ENCODE measurements around the gene RPL28.
A peak's percentile ranks its signal among the peaks of the same experiment; 100 is the strongest.
"Not testable (repeated sequence)": the region's sequence is repeated elsewhere in the genome, so short reads cannot be mapped to it uniquely, and the experiment has no call there.

The RPL28 gene

DNA sequence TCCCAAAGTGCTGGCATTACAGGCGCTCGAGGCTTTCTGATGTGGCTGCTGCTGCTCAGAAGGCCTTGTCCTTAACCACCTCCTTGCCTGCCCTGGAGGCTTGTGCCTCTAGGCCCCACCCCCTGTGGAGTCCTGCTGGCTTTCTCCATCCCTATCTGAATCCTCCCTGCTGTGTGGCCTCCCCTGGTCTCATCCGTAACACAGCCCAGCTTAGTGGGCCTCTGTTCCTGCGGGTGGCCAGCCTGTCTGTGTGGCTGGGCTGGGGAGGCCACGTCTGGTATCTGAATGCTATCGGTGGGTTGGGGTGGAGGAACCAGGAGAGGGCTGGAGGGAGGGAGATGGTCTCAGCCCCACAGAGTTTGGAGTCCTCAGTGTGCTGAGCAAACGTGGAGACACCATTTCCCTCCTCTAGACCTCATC is 4.7 kb downstream of the RPL28 start:
- Histone ChIP-seq H3K27me3 (ENCODE audit: control insufficient read depth in 1 of 2, insufficient read depth in 2 of 2, low read length in 2 of 2) (no peaks in the 10 kb centered on the region), H3K36me3 (ENCODE audit: insufficient read depth, low read length) (peaks cover 55% of the 10 kb centered on the region), H3K4me1 (ENCODE audit: insufficient read depth, low read length) (peaks cover 31% of the 10 kb centered on the region), H3K9me3 (ENCODE audit: low read length) (no peaks in the 10 kb centered on the region), H3K27ac (ENCODE audit: low read depth, low read length) (no peak overlapping the region), H3K9ac (ENCODE audit: low read length) (no peak overlapping the region), H3K4me3 (ENCODE audit: low read depth in 1 of 2, low read length in 2 of 2) (no peak overlapping the region)

DNA sequence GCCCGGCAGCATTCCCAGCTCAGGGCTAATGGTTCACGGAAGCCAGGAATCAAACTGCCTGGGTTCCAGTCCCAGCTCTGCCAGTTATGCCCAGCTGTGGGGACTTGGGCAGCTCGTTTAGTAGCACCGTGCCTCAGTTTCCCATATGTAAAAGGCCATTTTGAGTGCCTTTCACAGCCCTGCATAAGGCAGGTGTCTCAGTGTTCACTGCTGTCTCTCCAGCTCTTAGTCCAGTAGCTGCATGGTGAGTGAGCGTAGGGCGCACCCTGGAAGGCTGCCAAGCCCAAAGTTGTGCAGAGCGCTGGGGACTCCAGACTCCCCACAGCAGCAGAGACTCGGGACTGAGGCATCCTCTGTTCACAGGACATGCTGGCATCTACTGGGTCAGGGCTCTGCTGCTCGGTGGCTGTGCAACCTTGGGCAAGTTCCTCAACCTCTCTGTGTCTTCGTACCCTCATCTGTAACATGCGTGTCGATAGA is 5.5 kb downstream of the RPL28 start:
- Histone ChIP-seq H3K4me1 (ENCODE audit: insufficient read depth, low read length) (peaks cover 31% of the 10 kb centered on the region), H3K4me3 (ENCODE audit: low read depth in 1 of 2, low read length in 2 of 2) (no peak overlapping the region), H3K27ac (ENCODE audit: low read depth, low read length) (no peak overlapping the region), H3K27me3 (ENCODE audit: control insufficient read depth in 1 of 2, insufficient read depth in 2 of 2, low read length in 2 of 2) (no peaks in the 10 kb centered on the region), H3K9ac (ENCODE audit: low read length) (no peak overlapping the region), H3K9me3 (ENCODE audit: low read length) (no peaks in the 10 kb centered on the region), H3K36me3 (ENCODE audit: insufficient read depth, low read length) (peaks cover 55% of the 10 kb centered on the region)

DNA sequence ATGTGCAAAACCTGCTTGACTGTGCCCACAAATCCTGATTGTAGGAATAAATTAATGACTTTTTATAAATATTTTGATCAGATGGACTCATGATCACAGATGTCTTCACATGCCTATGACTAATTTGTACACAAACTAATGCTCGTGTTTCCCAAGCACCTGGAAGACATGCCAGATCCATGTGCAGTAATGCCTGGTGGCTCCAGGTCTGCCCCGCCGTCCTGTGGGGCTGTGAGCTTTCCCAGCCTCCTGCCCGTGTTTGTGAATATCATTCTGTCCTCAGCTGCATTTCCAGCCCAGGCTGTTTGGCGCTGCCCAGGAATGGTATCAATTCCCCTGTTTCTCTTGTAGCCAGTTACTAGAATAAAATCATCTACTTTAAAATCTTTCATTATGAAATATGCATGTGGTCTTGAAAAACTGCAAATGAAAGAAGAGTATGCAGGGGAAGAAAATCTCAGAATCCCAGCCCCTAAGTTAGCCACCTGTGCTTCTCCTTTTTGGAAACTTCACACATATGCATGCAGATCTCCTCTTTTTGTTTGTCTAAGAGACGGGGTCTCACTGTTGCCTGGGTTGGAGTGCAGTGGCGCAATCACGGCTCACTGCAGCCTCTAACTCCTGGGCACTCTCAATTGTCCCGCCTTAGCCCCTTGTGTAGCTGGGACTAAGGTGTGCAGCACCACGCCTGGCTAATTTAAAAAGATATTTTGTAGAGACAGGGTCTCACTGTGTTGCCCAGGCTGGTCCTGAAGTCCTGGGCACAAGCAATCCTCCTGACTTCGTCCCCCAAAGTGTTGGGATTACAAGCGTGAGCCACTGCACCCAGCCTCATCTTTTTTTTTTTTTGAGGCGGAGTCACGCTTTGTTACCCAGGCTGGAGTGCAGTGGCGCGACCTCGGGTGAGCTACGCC is 6.2 kb downstream of the RPL28 start:
- no peaks in the 10 kb centered on the region for H3K27me3 ChIP-seq (ENCODE audit: control insufficient read depth in 1 of 2, insufficient read depth in 2 of 2, low read length in 2 of 2)
- H3K27ac ChIP-seq (ENCODE audit: low read depth, low read length), result no peak overlapping the region
- no peak overlapping the region for H3K9ac ChIP-seq (ENCODE audit: low read length)
- H3K9me3 ChIP-seq (ENCODE audit: low read length), result no peaks in the 10 kb centered on the region
- H3K36me3 ChIP-seq (ENCODE audit: insufficient read depth, low read length), result peaks cover 50% of the 10 kb centered on the region
- peaks cover 26% of the 10 kb centered on the region for H3K4me1 ChIP-seq (ENCODE audit: insufficient read depth, low read length)
- no peak overlapping the region for H3K4me3 ChIP-seq (ENCODE audit: low read depth in 1 of 2, low read length in 2 of 2)

DNA sequence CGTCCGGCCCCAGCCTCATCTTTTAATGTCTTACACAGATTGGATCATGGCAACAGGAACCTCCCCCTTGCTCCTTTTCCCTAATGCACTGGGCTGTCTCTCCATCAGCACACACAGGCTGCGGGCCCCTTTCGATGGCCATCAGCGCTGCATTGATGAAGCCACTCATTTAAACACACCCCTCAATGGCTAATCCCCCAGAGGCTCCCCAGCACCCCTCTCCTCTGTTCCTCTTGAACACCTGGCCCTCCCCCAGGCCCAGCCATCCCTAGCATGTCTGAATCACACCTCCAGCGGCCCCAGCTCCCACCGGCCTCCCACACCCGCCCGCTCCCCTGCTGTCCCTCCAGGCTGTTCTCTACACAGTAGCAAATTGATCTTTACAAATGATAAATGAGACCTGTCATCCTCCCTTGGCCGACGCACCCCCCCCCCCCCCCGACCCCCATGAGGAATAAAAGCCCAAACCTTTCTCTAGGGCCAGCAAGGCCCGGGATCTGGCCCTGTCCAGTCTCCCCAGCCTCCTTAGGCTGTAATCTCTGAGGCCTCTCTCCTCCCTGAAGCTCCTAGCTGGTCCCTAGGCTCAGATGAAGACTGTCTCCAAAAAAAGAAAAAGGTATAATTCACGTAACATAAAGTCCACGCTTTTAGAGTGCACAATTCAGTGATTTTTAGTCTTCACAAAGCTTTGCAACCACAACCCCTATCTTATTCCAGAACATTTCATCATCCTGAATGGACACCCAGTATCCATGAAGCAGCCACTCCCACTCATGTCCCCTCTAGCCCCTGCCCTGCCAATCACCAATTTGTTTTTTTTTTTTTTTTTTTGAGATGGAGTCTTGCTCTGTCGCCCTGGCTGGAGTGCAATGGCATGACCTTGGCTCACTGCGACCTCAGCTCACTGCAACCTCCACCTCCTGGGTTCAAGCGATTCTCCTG is 7.4 kb downstream of the RPL28 start:
- Histone ChIP-seq H3K36me3 (ENCODE audit: insufficient read depth, low read length) (peaks cover 39% of the 10 kb centered on the region), H3K9me3 (ENCODE audit: low read length) (no peaks in the 10 kb centered on the region), H3K27ac (ENCODE audit: low read depth, low read length) (no peak overlapping the region), H3K9ac (ENCODE audit: low read length) (no peak overlapping the region), H3K27me3 (ENCODE audit: control insufficient read depth in 1 of 2, insufficient read depth in 2 of 2, low read length in 2 of 2) (no peaks in the 10 kb centered on the region), H3K4me1 (ENCODE audit: insufficient read depth, low read length) (peaks cover 15% of the 10 kb centered on the region), H3K4me3 (ENCODE audit: low read depth in 1 of 2, low read length in 2 of 2) (no peak overlapping the region)

DNA sequence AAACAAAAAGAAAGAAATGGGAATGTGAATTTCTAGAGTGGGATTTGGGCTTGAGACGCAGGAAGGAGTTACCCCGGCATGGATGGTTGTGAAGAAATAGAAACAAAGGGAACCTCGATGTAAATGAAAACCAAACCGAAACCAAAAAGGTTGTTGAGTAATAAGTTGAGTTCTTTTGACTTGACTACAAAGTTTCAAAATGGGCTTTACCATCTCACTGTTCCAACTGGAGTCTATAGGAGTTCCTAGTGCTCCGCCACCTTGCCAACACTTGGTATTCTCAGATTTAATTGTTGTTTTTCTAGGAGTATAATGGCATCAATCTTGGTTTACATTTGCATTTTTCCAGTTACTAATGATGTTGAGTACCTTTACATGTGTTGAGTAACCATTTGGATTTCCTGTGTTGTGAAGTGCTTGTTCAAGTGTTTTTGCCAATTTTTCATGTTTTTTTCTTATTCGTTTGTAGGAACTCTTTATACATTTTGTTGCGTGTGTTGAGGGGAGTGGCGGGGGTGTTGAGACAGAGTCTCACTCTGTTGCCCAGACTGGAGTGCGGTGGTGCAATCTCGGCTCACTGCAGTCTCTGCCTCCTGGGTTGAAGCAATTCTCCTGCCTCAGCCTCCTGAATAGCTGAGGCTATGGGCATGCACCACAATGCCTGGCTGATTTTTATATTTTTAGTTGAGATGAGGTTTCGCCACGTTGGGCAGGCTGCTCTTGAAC is 12.6 kb downstream of the RPL28 start:
- Histone ChIP-seq H3K27ac (ENCODE audit: low read depth, low read length) (no peak overlapping the region), H3K36me3 (ENCODE audit: insufficient read depth, low read length) (peaks cover 12% of the 10 kb centered on the region), H3K4me3 (ENCODE audit: low read depth in 1 of 2, low read length in 2 of 2) (no peak overlapping the region), H3K9me3 (ENCODE audit: low read length) (no peaks in the 10 kb centered on the region), H3K9ac (ENCODE audit: low read length) (no peak overlapping the region), H3K27me3 (ENCODE audit: control insufficient read depth in 1 of 2, insufficient read depth in 2 of 2, low read length in 2 of 2) (no peaks in the 10 kb centered on the region), H3K4me1 (ENCODE audit: insufficient read depth, low read length) (no peaks in the 10 kb centered on the region)

DNA sequence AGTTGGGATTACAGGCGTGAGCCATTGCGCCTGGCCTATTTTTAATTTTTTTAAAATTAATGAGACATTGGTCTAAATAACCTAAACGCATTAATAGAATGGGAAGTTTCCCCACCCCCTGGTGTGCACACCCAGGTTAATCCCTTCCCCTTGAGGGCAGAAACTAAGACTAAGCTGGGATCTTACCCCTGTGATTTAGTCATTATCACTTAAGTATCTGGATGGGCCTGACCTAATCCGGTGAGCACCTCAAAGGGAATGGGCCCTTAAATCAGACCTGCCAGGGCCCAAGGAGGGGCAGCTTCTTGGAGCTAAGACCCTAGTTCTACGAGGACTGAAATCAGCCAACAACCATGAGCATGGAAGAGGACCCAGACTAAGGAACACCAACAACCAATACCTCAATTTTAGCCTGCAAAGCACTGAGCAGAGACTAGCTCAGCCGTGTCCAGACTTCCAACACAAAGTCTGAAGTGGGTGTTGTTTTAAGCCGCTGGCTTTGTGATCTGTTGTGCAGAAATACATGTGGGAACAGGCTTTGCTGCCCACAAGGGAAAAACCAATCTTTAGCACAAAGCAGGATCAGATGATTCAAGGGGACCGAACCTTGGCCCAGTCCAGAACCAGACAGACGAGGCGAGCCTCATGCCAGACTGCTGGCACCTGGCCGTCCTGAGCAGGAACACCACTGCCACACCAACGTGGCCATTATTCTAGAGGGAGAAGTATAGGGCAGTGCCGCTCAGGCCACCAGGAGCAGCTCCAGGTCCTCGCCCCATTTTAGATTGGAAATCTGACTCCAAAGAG is 14.8 kb downstream of the RPL28 start:
- Histone ChIP-seq H3K4me1 (ENCODE audit: insufficient read depth, low read length) (no peaks in the 10 kb centered on the region), H3K27me3 (ENCODE audit: control insufficient read depth in 1 of 2, insufficient read depth in 2 of 2, low read length in 2 of 2) (no peaks in the 10 kb centered on the region), H3K4me3 (ENCODE audit: low read depth in 1 of 2, low read length in 2 of 2) (no peak overlapping the region), H3K27ac (ENCODE audit: low read depth, low read length) (no peak overlapping the region), H3K9me3 (ENCODE audit: low read length) (no peaks in the 10 kb centered on the region), H3K9ac (ENCODE audit: low read length) (no peak overlapping the region), H3K36me3 (ENCODE audit: insufficient read depth, low read length) (peaks cover 18% of the 10 kb centered on the region)

DNA sequence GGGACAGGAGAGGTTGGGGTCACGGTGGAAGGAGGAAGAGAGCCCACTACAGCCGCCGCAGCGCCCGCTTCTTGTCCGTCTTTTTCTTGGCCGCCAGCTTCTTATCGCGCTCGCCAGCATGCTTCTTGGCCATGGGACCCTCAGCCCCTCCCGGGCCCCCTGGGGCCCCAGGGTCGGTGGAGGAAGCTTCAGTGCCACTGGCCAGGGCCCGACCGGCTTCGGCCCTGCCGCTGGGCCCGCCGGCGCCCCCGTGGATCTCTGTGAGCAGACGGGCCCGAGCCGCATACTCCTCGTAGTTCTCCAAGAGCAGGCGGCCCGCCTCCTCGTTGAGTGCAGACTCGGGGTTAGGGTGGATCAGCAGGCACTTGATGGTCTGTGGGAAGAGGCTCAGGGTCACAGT is 15.7 kb downstream of the RPL28 start:
- H3K27ac ChIP-seq (ENCODE audit: low read depth, low read length); H3K9ac ChIP-seq (ENCODE audit: low read length); H3K27me3 ChIP-seq (ENCODE audit: control insufficient read depth in 1 of 2, insufficient read depth in 2 of 2, low read length in 2 of 2); H3K4me3 ChIP-seq (ENCODE audit: low read depth in 1 of 2, low read length in 2 of 2); H3K9me3 ChIP-seq (ENCODE audit: low read length); H3K4me1 ChIP-seq (ENCODE audit: insufficient read depth, low read length): not testable (repeated sequence)
- H3K36me3 ChIP-seq (ENCODE audit: insufficient read depth, low read length), result peaks cover 27% of the 10 kb centered on the region

DNA sequence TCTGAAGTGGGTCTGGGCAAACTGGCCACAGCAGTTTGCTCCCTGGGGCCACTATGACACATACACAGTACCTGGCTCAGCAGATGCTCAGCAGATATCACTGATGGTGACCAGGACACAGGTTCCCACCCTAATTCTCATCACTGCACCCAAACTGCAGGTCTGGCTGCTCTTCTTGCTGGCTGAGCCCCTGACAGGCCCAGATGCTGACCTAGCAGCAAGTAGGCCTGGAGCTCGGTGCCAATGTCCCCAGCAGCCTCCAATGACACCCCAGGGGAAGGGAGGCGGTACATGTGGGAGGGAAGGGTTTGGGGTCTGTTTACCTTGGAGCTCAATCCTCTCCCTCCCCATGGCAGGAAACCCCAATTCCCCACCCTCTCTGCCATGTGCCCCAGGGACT is 16.8 kb downstream of the RPL28 start:
- Histone ChIP-seq H3K9ac (ENCODE audit: low read length) (no peak overlapping the region), H3K27me3 (ENCODE audit: control insufficient read depth in 1 of 2, insufficient read depth in 2 of 2, low read length in 2 of 2) (no peaks in the 10 kb centered on the region), H3K4me3 (ENCODE audit: low read depth in 1 of 2, low read length in 2 of 2) (no peak overlapping the region), H3K36me3 (ENCODE audit: insufficient read depth, low read length) (peaks cover 28% of the 10 kb centered on the region), H3K27ac (ENCODE audit: low read depth, low read length) (no peak overlapping the region), H3K9me3 (ENCODE audit: low read length) (no peaks in the 10 kb centered on the region), H3K4me1 (ENCODE audit: insufficient read depth, low read length) (peaks cover 13% of the 10 kb centered on the region)

DNA sequence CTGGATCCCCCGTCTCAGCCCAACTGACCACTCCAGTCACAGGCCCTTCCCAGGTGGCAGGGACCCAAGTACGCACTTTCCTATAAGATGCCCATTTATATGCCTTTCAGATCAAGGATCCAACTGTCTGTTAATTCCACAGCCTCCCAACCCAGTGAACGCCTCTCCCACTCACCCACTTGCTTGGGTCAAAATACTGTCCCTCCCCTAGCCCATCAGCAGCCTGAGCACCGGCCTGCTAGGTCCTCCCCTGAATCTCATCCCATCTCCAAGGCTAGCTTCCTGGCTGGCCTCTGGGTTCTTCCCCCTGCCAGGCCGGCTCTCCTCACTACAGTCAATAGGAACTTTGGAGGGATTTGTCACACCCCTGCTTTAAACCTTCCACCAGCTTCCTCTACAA is 19.9 kb downstream of the RPL28 start:
- H3K27me3 ChIP-seq (ENCODE audit: control insufficient read depth in 1 of 2, insufficient read depth in 2 of 2, low read length in 2 of 2), result no peaks in the 10 kb centered on the region
- H3K9me3 ChIP-seq (ENCODE audit: low read length), result no peaks in the 10 kb centered on the region
- H3K4me1 ChIP-seq (ENCODE audit: insufficient read depth, low read length), result peaks cover 16% of the 10 kb centered on the region
- no peak overlapping the region for H3K27ac ChIP-seq (ENCODE audit: low read depth, low read length)
- no peak overlapping the region for H3K9ac ChIP-seq (ENCODE audit: low read length)
- peaks cover 28% of the 10 kb centered on the region for H3K36me3 ChIP-seq (ENCODE audit: insufficient read depth, low read length)
- H3K4me3 ChIP-seq (ENCODE audit: low read depth in 1 of 2, low read length in 2 of 2), result no peak overlapping the region

DNA sequence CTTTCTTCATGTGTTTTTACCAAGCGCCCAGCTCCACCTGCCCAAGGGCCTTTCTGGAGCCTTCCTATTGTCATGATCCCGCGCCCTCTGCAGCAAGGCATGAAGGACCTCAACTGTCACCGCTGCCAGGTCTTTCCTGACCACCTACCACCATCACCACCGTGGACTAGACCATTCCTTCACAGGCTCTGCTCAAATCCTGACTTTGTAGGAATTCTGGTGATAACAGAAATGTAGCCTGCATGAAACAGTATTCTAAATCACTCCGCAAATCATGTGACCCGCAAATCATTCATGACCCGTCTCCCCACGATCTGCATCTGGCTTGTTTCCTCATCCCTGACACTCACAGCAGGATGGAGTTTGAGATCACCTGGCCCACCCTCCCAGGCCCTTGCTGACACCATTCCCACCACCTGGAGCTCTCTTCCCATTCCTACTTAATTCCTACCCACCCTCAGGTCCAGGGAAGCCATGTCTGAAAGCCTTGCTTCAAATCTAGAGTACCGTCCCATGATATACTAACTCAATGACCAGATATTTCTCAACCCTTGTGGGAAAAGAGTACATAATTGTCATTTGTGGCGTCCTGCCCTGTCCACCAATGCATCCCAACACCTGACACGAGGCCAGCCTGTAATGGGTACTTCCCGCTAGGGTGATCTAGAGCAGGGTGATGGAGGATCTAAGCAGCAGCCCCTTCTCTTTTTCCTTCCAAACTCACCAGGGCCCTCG is 20.5 kb downstream of the RPL28 start:
- Histone ChIP-seq H3K36me3 (ENCODE audit: insufficient read depth, low read length) (peaks cover 28% of the 10 kb centered on the region), H3K9me3 (ENCODE audit: low read length) (no peaks in the 10 kb centered on the region), H3K27me3 (ENCODE audit: control insufficient read depth in 1 of 2, insufficient read depth in 2 of 2, low read length in 2 of 2) (no peaks in the 10 kb centered on the region), H3K4me3 (ENCODE audit: low read depth in 1 of 2, low read length in 2 of 2) (peak overlapping the region; percentile 39 to 76), H3K9ac (ENCODE audit: low read length) (no peak overlapping the region), H3K27ac (ENCODE audit: low read depth, low read length) (no peak overlapping the region), H3K4me1 (ENCODE audit: insufficient read depth, low read length) (peaks cover 16% of the 10 kb centered on the region)
